Aorta (tissue), 5 donors: ENCODE measurements around the gene CIT. TPM values are rescaled to one million over a fixed set of nuclear protein-coding genes. Genes with fewer than 3 reads are reported as not detected.

Experiments
- ATAC-seq: fragments of 200-7000 bp; cut with Tn5 transposase; one replicate; pipeline ENCODE4 v1.9.1; 2022; ENCODE audit warnings: moderate library complexity; ENCODE audit not compliant: low FRiP score
- DNase-seq, 2 donors: peaks; one replicate each; pipeline ENCODE4 v3.0.0-alpha.2; 2020
- H3K27ac ChIP-seq, 2 donors: one replicate each; pipeline ENCODE4 v1.5.1; 2013; ENCODE audit warnings: low read length in 2 of 2, mild to moderate bottlenecking in 2 of 2, moderate library complexity in 2 of 2, control low read depth in 1 of 2, inconsistent platforms in 1 of 2, low read depth in 1 of 2
- H3K27me3 ChIP-seq, 2 donors: one replicate each; pipeline ENCODE4 v1.6.1; 2013; ENCODE audit warnings: control low read depth in 1 of 2, low read length in 1 of 2, mild to moderate bottlenecking in 1 of 2, moderate library complexity in 1 of 2; ENCODE audit not compliant: insufficient read depth in 2 of 2, control insufficient read depth in 1 of 2
- H3K36me3 ChIP-seq, 2 donors: one replicate each; pipeline ENCODE4 v1.6.1; 2013; ENCODE audit warnings: control low read depth in 1 of 2, low read length in 1 of 2, mild to moderate bottlenecking in 1 of 2; ENCODE audit not compliant: insufficient read depth in 2 of 2, control insufficient read depth in 1 of 2
- H3K4me1 ChIP-seq, 2 donors: one replicate each; pipeline ENCODE4 v1.6.1; 2013; ENCODE audit warnings: low read length in 2 of 2, control low read depth in 1 of 2, mild to moderate bottlenecking in 1 of 2, moderate library complexity in 1 of 2; ENCODE audit not compliant: insufficient read depth in 2 of 2, control insufficient read depth in 1 of 2
- H3K4me3 ChIP-seq, 2 donors: one replicate each; pipeline ENCODE4 v1.5.1; 2013; ENCODE audit warnings: low read length in 2 of 2, control low read depth in 1 of 2, mild to moderate bottlenecking in 1 of 2
- H3K9me3 ChIP-seq: one replicate; pipeline ENCODE4 v1.6.1; 2013; ENCODE audit warnings: mild to moderate bottlenecking, low read length; ENCODE audit not compliant: control insufficient read depth
- WGBS, 2 donors: extraction: QIAGEN DNeasy Blood & Tissue Kit; methylation state at CpG; one replicate each; pipeline ENCODE4 v1.1.7; 2013; 5-methylcytosine and 5-hydroxymethylcytosine counted together
- intact Hi-C, 2 donors: fragments of 100-400 bp; cut with DNase I; formaldehyde crosslinking; loops; one replicate each; pipeline versions ENCODE4 v1.14.2 to v1.15.0; 2022
- polyA plus RNA-seq, 2 donors: library from polyadenylated mRNA; stranded (reverse); fragments of 200-250 nt; gene quantifications; one replicate each; pipeline ENCODE4 v1.2.3, GENCODE V29; 2013
- total RNA-seq, 2 donors: library from RNA; stranded (reverse); fragmentation: NEBNext Ultra II Directional; extraction: Animal tissue kit (Norgen Biotek cat#: 25700); gene quantifications; one replicate each; pipeline ENCODE4 v1.2.1, GENCODE V29; 2021
- donor health status: healthy with polysubstance abuse.
- donor health status: Bipolar disorder and iron deficiency.
- donor health status: DM: no; HTN: no; CAD: no.
- donor health status: DM: no; HTN: no; CAD: no.
- donor health status: DM: yes; HTN: yes; CAD: no.

Gene CIT
- total and polyA plus RNA-seq, 4 donors: 0.13 to 7.1 (median 1.5) TPM

- Histone ChIP-seq H3K36me3 (no peaks in the 10 kb centered on the region), H3K9me3 (no peaks in the 10 kb centered on the region), H3K4me3 (no peak overlapping the region), H3K27ac (no peak overlapping the region), H3K27me3 (no peaks in the 10 kb centered on the region), H3K4me1 (peaks cover 0 to 4% of the 10 kb centered on the region in 2 donors)
- no peak for DNase-seq
- 95% methylated on average over 8 of the region's 8 CpGs for whole genome bisulfite sequencing, 2 donors
- intact Hi-C loops: no loop called here
- ATAC-seq: no peak
These were observed 147.2 kb downstream of the CIT start for GRCh38 chr12:119729871-119730270.

- Histone ChIP-seq H3K4me3 (no peak overlapping the region), H3K27me3 (no peaks in the 10 kb centered on the region), H3K36me3 (no peaks in the 10 kb centered on the region), H3K9me3 (no peaks in the 10 kb centered on the region), H3K27ac (no peak overlapping the region), H3K4me1 (peaks cover 0 to 4% of the 10 kb centered on the region in 2 donors)
- DNase-seq (no peak), ATAC-seq (no peak)
- WGBS, 2 donors: 29 to 30% methylated on average over 6 of the region's 6 CpGs
- intact Hi-C loops: no loop called here
These were observed 148.7 kb downstream of the CIT start for GRCh38 chr12:119728444-119728745.

- Histone ChIP-seq H3K36me3 (no peaks in the 10 kb centered on the region), H3K27me3 (no peaks in the 10 kb centered on the region), H3K27ac (no peak overlapping the region), H3K9me3 (no peaks in the 10 kb centered on the region), H3K4me1 (peaks cover 0 to 4% of the 10 kb centered on the region in 2 donors), H3K4me3 (no peak overlapping the region)
- DNase-seq: no peak
- no peak for ATAC-seq
- intact Hi-C loops: no loop called here
- 92 to 96% methylated on average over 3 of the region's 3 CpGs for WGBS, 2 donors
These were observed 149.3 kb downstream of the CIT start for GRCh38 chr12:119727600-119728443.

GRCh38 chr12:119725523-119725922, 151.6 kb downstream of the CIT start:
- Histone ChIP-seq H3K36me3 (no peaks in the 10 kb centered on the region), H3K27ac (no peak overlapping the region), H3K4me3 (no peak overlapping the region), H3K27me3 (no peaks in the 10 kb centered on the region), H3K4me1 (peaks cover 0 to 4% of the 10 kb centered on the region in 2 donors), H3K9me3 (no peaks in the 10 kb centered on the region)
- 95 to 96% methylated on average over 4 of the region's 4 CpGs for WGBS, 2 donors
- no peak for ATAC-seq
- intact Hi-C loops: no loop called here
- no peak for DNase-seq

GRCh38 chr12:119721306-119721705, 155.8 kb downstream of the CIT start:
- no peak for DNase-seq

GRCh38 chr12:119720349-119720748, 156.8 kb downstream of the CIT start:
- no peak for DNase-seq
- Histone ChIP-seq H3K27me3 (no peaks in the 10 kb centered on the region), H3K4me1 (no peaks in the 10 kb centered on the region), H3K27ac (no peak overlapping the region), H3K36me3 (no peaks in the 10 kb centered on the region), H3K9me3 (no peaks in the 10 kb centered on the region), H3K4me3 (no peak overlapping the region)
- no peak for ATAC-seq
- intact Hi-C loops: no loop called here

More at GRCh38 chr12:119721306-119721705, 155.8 kb downstream of the CIT start:
- intact Hi-C loops: no loop called here
- Histone ChIP-seq H3K27ac (no peak overlapping the region), H3K27me3 (no peaks in the 10 kb centered on the region), H3K36me3 (no peaks in the 10 kb centered on the region), H3K4me1 (no peaks in the 10 kb centered on the region), H3K4me3 (no peak overlapping the region), H3K9me3 (no peaks in the 10 kb centered on the region)
- WGBS, 2 donors: 97 to 98% methylated on average over 4 of the region's 4 CpGs
- no peak for ATAC-seq

GRCh38 chr12:119718141-119718540, 159.0 kb downstream of the CIT start:
- H3K4me3 ChIP-seq: no peak overlapping the region
- 94 to 95% methylated on average over 17 of the region's 17 CpGs for WGBS, 2 donors
- no peaks in the 10 kb centered on the region for H3K36me3 ChIP-seq
- intact Hi-C loops: no loop called here
- no peaks in the 10 kb centered on the region for H3K27me3 ChIP-seq
- H3K9me3 ChIP-seq: no peaks in the 10 kb centered on the region
- no peak for DNase-seq
- H3K27ac ChIP-seq: no peak overlapping the region
- no peak for ATAC-seq
- H3K4me1 ChIP-seq: no peaks in the 10 kb centered on the region

GRCh38 chr12:119715268-119715620, 161.9 kb downstream of the CIT start:
- H3K36me3 ChIP-seq: no peaks in the 10 kb centered on the region
- H3K9me3 ChIP-seq: no peaks in the 10 kb centered on the region
- WGBS, 2 donors: 93 to 95% methylated on average over 3 of the region's 3 CpGs
- ATAC-seq (no peak), DNase-seq (no peak)
- no peaks in the 10 kb centered on the region for H3K27me3 ChIP-seq
- H3K27ac ChIP-seq: no peak overlapping the region
- H3K4me3 ChIP-seq: no peak overlapping the region
- intact Hi-C loops: no loop called here
- no peaks in the 10 kb centered on the region for H3K4me1 ChIP-seq

- no peak for DNase-seq
- no peak for ATAC-seq
- H3K36me3 ChIP-seq: no peaks in the 10 kb centered on the region
- H3K9me3 ChIP-seq: no peaks in the 10 kb centered on the region
- WGBS, 2 donors: 93 to 98% methylated on average over 4 of the region's 4 CpGs
- intact Hi-C loops: no loop called here
- H3K27ac ChIP-seq: no peak overlapping the region
- H3K4me3 ChIP-seq: no peak overlapping the region
- H3K4me1 ChIP-seq: no peaks in the 10 kb centered on the region
- no peaks in the 10 kb centered on the region for H3K27me3 ChIP-seq
These were observed 162.4 kb downstream of the CIT start for GRCh38 chr12:119714614-119715267.
